HepG2 (cell line): ENCODE data around the gene RERE. TPM values are rescaled to one million over a fixed set of nuclear protein-coding genes. Genes with fewer than 3 reads are reported as not detected.

Source experiments
- ATAC-seq: fragments of 200-7000 bp; cut with Tn5 transposase; 3 replicates; pipeline ENCODE4 v1.9.1; 2020; ENCODE audit warnings: mild to moderate bottlenecking, moderate library complexity
- BruUV-seq: library from RNA; stranded (reverse); fragments of 400-500 nt; replicated peaks from 2 replicates; lab custom pipeline; 2021; lab: Mats Ljungman, UMichigan
- CTCF ChIA-PET: fragments of 300-600 bp; formaldehyde crosslinking; extraction: SDS; loops from one replicate; lab custom pipeline; 2021; ENCODE audit warnings: low total read pairs, inconsistent platforms, low intra/inter-chr PET ratio; lab: Yijun Ruan, JAX
- POLR2A ChIA-PET: fragments of 350-600 bp; sonication (Branson Sonifier 250); formaldehyde crosslinking; loops from one replicate; lab custom pipeline; 2020; ENCODE audit warnings: antibody characterized with exemption, inconsistent platforms; lab: Yijun Ruan, JAX
- DNase-seq: peaks from one replicate; pipeline ENCODE4 v3.0.0-alpha.2; 2015; ENCODE audit warnings: low spot score
- FAIRE-seq: peaks from 3 replicates; lab custom pipeline; 2011; peaks lifted over from hg19 to GRCh38; lab: Jason Lieb, UNC
- H2AFZ ChIP-seq: one replicate; pipeline ENCODE4 v1.6.1; 2011; ENCODE audit warnings: low read length, inconsistent platforms
- H3K27ac ChIP-seq: fragments of 300-600 bp; 3 replicates; pipeline ENCODE4 v1.8.0; 2011; ENCODE audit warnings: mixed run types, mild to moderate bottlenecking, mixed read lengths, low read length, inconsistent platforms; ENCODE audit not compliant: insufficient read depth; ENCODE audit errors: extremely low read length
- H3K27me3 ChIP-seq, 2 experiments: fragments of 200-600 bp in 1 of 2; 2 replicates in 1 of 2; 3 replicates in 1 of 2; pipeline versions ENCODE4 v1.6.0 to v1.8.0; 2011; ENCODE audit warnings: low read length in 2 of 2, mild to moderate bottlenecking in 2 of 2, moderate library complexity in 2 of 2, inconsistent platforms in 1 of 2; ENCODE audit not compliant: insufficient read depth in 2 of 2, control insufficient read depth in 1 of 2
- H3K36me3 ChIP-seq, 2 experiments: fragments of 200-600 bp in 1 of 2; replicated peaks in 1 of 2; 2 replicates in 1 of 2; 3 replicates in 1 of 2; pipeline versions ENCODE4 v1.5.1 to v1.8.0; 2011; ENCODE audit warnings: low read length in 2 of 2, inconsistent platforms in 1 of 2; ENCODE audit not compliant: insufficient read depth in 2 of 2, control insufficient read depth in 1 of 2
- H3K4me1 ChIP-seq: 2 replicates; pipeline ENCODE4 v1.5.1; 2012; ENCODE audit warnings: low read length, inconsistent platforms; ENCODE audit not compliant: insufficient read depth
- H3K4me2 ChIP-seq: 2 replicates; pipeline ENCODE4 v1.6.0; 2011; ENCODE audit warnings: low read depth, low read length, inconsistent platforms
- H3K4me3 ChIP-seq, 3 experiments: fragments of 200-600 bp in 1 of 3; sonication (generic), shearing (Covaris generic) in 1 of 3; replicated peaks in 1 of 3; 2 replicates each; pipeline ENCODE4 v1.5.1; 2011 to 2016; ENCODE audit warnings: low read length in 3 of 3, inconsistent platforms in 2 of 3, low read depth in 2 of 3, mild to moderate bottlenecking in 2 of 3, control low read depth in 1 of 3, mixed read lengths in 1 of 3; ENCODE audit not compliant: insufficient read depth in 1 of 3
- H3K79me2 ChIP-seq: one replicate; pipeline ENCODE4 v1.6.1; 2011; ENCODE audit warnings: low read length, inconsistent platforms; ENCODE audit not compliant: insufficient read depth
- H3K9ac ChIP-seq: 2 replicates; pipeline ENCODE4 v1.6.0; 2011; ENCODE audit warnings: mild to moderate bottlenecking, low read depth, low read length, inconsistent platforms; ENCODE audit not compliant: insufficient read depth
- H3K9me3 ChIP-seq: 2 replicates; pipeline ENCODE4 v1.5.1; 2012; ENCODE audit warnings: mild to moderate bottlenecking, low read length
- H4K20me1 ChIP-seq: 2 replicates; pipeline ENCODE4 v1.6.0; 2011; ENCODE audit warnings: inconsistent platforms, mild to moderate bottlenecking, low read length, moderate library complexity; ENCODE audit not compliant: insufficient read depth
- PITX1 ChIP-seq: sonication (generic); formaldehyde crosslinking; IDR thresholded peaks from 2 replicates; pipeline ENCODE4 v1.5.1; 2020; ENCODE audit warnings: mild to moderate bottlenecking, missing genetic modification reagents
- SIN3A ChIP-seq: IDR thresholded peaks from 2 replicates; pipeline ENCODE4 v1.6.1; 2011; ENCODE audit warnings: low read depth, mild to moderate bottlenecking, control low read depth, low read length, borderline replicate concordance
- ZMYM3 ChIP-seq: sonication (generic); formaldehyde crosslinking; IDR thresholded peaks from 2 replicates; pipeline ENCODE4 v1.5.1; 2020; ENCODE audit warnings: mild to moderate bottlenecking, missing genetic modification reagents
- ZNF274 ChIP-seq: sonication (generic); formaldehyde crosslinking; IDR thresholded peaks from 2 replicates; pipeline ENCODE4 v1.5.1; 2020; ENCODE audit warnings: mild to moderate bottlenecking, missing genetic modification reagents
- ZNF329 ChIP-seq: sonication (generic); formaldehyde crosslinking; IDR thresholded peaks from 2 replicates; pipeline ENCODE4 v1.9.0; 2021; ENCODE audit warnings: low read depth, mild to moderate bottlenecking, missing genetic modification reagents
- ZSCAN30 ChIP-seq: sonication (generic); formaldehyde crosslinking; IDR thresholded peaks from 2 replicates; pipeline ENCODE4 v1.5.0; 2020; ENCODE audit warnings: mild to moderate bottlenecking, missing genetic modification reagents
- WGBS: methylation state at CpG from one replicate; pipeline ENCODE4 v1.1.6; 2017; ENCODE audit warnings: low lambda C conversion rate; 5-methylcytosine and 5-hydroxymethylcytosine counted together
- in situ Hi-C: cut with HindIII; loops from 2 replicates; pipeline ENCODE4 v1.10.0; 2017; ENCODE audit warnings: low pct_unique_long_range_greater_than_20kb; ENCODE audit not compliant: extremely low pct_ligation_motif_present
- intact Hi-C: fragments of 100-400 bp; cut with micrococcal nuclease; formaldehyde crosslinking; loops from one replicate; pipeline ENCODE4 v1.10.0; 2022; ENCODE audit not compliant: unreplicated experiment
- polyA plus RNA-seq, 8 experiments: library from polyadenylated mRNA; depleted of rRNA in 3 of 8; stranded (reverse) in 7 of 8; unstranded in 1 of 8; fragments of >200 nt; fragmentation: Illumina TruSeq in 4 of 8; extraction: Trizol in 4 of 8; gene quantifications; 2 replicates each; pipeline versions ENCODE4 v1.2.1 to v1.2.3, GENCODE V29; 2011 to 2016; ENCODE audit warnings: low read depth in 4 of 8, missing spikeins in 1 of 8, mixed read lengths in 1 of 8; ENCODE audit not compliant: insufficient read depth in 1 of 8
- total RNA-seq, 5 experiments: library from RNA; depleted of rRNA; stranded (reverse); fragments of >200 nt; fragmentation: Illumina TruSeq; extraction: Trizol; gene quantifications; 2 replicates each; pipeline ENCODE4 v1.2.3, GENCODE V29; 2016; ENCODE audit warnings: low read depth in 1 of 5
- TF ChIP-seq, protein P1 (sequence below), 2 experiments: sonication (generic) in 1 of 2; formaldehyde crosslinking in 1 of 2; IDR thresholded peaks; 2 replicates each; pipeline versions ENCODE4 v1.6.1 to v1.9.0; 2014 to 2022; ENCODE audit warnings: antibody characterized with exemption in 1 of 2, borderline replicate concordance in 1 of 2, inconsistent platforms in 1 of 2, low read depth in 1 of 2, missing genetic modification reagents in 1 of 2
- TF ChIP-seq, protein P2 (sequence below): sonication (generic); formaldehyde crosslinking; conservative IDR thresholded peaks from 2 replicates; pipeline ENCODE4 v1.5.0; 2020; ENCODE audit warnings: missing genetic modification reagents
- TF ChIP-seq, protein P3 (sequence below): sonication (generic); formaldehyde crosslinking; IDR thresholded peaks from 2 replicates; pipeline ENCODE4 v1.5.1; 2020; ENCODE audit warnings: mild to moderate bottlenecking, missing genetic modification reagents, moderate library complexity

RERE gene
- total and polyA plus RNA-seq, 2 of the 13 experiments (the other 11 are each of a cell fraction or from before 2014, with no cell fraction given), result 18.3 to 21.9 TPM

DNA sequence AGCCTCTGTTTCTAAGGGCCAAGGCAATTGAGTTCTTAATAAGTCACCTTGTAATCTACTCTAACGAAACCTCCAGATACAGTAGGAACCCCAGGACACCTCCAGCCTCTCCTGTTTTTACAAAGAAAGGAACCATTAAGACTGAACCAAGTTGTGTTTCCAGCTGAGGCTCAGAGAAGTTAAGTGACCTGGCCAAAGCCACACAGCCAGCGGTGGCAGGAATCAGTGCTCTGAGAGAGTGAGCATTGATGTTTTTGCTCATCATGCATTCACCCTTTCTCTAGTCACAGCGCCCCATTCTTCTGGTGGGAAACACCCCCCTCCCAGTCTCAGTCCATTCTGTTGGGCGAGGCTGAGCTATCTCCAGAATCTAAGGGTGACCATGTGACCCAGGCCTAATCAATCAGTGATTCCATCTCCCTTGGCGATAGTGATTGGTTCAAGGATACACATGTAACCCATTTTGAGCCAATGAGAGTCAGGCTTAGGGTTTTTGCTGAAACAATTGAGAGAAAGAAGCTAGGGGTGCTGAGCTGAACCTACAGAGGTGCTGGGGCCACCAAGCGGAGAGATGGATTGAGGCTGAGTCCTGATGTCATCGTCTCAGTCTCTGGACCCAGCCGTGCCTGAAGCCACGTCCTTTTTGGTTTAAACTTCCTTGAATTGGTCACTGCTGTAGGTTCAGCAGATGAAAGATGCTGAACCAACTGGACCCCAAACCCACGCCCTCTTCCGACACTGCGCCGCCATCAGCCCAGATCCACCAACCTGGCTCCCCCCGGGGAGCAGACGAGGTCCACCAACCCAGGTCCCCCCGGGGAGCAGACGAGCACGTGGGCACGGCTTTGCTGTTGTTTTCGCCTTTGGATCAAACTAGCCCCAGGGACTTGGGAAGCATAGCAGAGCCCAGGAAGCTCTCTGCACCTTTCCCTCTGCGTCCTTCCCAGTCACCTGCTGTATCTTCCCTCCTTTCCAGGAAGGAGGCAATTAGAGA is 28.0 kb upstream of the RERE start:
- 73% methylated on average over 19 of the region's 21 CpGs for WGBS
- intact Hi-C loops, result loop anchor here (5.0 kb wide), 1 partner anchor 283 kb away; no protein-coding TSS in a partner anchor
- ChIA-PET CTCF (no interaction called here), POLR2A (interaction anchor here (0.9 kb wide), 1 partner anchor 23 kb away, joined by 3 read pairs; no protein-coding TSS in a partner anchor)
- in situ Hi-C loops, result loop anchor here (25.0 kb wide), 1 partner anchor 283 kb away; no protein-coding TSS in a partner anchor
- Histone ChIP-seq H4K20me1 (no peaks in the 10 kb centered on the region), H3K9ac (peak overlapping the region; percentile 31; the same call in 1 of the 2 replicates), H3K27ac (no peak overlapping the region), H3K36me3 (no peaks in the 10 kb centered on the region), H3K4me3 (0 out of 6 replicates have a peak overlapping the region, but pooled peaks of 1 of the 3 experiments have one; percentile 42), H3K27me3 (0 out of 5 replicates have a peak, but pooled peaks cover 0 to 3% of the 10 kb centered on the region in 2 experiments), H3K4me1 (peaks cover 66% of the 10 kb centered on the region), H3K9me3 (no peaks in the 10 kb centered on the region), H3K4me2 (peak overlapping the region; percentile 66; the same call in 1 of the 2 replicates), H2AFZ (no peak overlapping the region), H3K79me2 (no peaks in the 10 kb centered on the region)
- DNase-seq (no peak), ATAC-seq (no peak), FAIRE-seq (no peak)
- no TSS peak for BruUV-seq
- TF ChIP-seq PITX1 (CRISPR knock-in tag) (no peak), ZNF329 (peak; percentile 87), ZMYM3 (peak; percentile 37; the same call in 1 of the 2 replicates), SIN3A (no peak), ZNF274 (CRISPR knock-in tag) (no peak), ZSCAN30 (CRISPR knock-in tag) (no peak)
- TF ChIP-seq, protein P1, sequence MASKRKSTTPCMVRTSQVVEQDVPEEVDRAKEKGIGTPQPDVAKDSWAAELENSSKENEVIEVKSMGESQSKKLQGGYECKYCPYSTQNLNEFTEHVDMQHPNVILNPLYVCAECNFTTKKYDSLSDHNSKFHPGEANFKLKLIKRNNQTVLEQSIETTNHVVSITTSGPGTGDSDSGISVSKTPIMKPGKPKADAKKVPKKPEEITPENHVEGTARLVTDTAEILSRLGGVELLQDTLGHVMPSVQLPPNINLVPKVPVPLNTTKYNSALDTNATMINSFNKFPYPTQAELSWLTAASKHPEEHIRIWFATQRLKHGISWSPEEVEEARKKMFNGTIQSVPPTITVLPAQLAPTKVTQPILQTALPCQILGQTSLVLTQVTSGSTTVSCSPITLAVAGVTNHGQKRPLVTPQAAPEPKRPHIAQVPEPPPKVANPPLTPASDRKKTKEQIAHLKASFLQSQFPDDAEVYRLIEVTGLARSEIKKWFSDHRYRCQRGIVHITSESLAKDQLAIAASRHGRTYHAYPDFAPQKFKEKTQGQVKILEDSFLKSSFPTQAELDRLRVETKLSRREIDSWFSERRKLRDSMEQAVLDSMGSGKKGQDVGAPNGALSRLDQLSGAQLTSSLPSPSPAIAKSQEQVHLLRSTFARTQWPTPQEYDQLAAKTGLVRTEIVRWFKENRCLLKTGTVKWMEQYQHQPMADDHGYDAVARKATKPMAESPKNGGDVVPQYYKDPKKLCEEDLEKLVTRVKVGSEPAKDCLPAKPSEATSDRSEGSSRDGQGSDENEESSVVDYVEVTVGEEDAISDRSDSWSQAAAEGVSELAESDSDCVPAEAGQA (IDR thresholded peaks at IDR 0.05; ENCODE audit: low read depth), result no peak
- TF ChIP-seq, protein P1 (CRISPR knock-in tag; IDR thresholded peaks at IDR 0.05; ENCODE audit: borderline replicate concordance), result no peak
- TF ChIP-seq, protein P2, sequence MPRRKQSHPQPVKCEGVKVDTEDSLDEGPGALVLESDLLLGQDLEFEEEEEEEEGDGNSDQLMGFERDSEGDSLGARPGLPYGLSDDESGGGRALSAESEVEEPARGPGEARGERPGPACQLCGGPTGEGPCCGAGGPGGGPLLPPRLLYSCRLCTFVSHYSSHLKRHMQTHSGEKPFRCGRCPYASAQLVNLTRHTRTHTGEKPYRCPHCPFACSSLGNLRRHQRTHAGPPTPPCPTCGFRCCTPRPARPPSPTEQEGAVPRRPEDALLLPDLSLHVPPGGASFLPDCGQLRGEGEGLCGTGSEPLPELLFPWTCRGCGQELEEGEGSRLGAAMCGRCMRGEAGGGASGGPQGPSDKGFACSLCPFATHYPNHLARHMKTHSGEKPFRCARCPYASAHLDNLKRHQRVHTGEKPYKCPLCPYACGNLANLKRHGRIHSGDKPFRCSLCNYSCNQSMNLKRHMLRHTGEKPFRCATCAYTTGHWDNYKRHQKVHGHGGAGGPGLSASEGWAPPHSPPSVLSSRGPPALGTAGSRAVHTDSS (CRISPR knock-in tag), result no peak
- TF ChIP-seq, protein P3, sequence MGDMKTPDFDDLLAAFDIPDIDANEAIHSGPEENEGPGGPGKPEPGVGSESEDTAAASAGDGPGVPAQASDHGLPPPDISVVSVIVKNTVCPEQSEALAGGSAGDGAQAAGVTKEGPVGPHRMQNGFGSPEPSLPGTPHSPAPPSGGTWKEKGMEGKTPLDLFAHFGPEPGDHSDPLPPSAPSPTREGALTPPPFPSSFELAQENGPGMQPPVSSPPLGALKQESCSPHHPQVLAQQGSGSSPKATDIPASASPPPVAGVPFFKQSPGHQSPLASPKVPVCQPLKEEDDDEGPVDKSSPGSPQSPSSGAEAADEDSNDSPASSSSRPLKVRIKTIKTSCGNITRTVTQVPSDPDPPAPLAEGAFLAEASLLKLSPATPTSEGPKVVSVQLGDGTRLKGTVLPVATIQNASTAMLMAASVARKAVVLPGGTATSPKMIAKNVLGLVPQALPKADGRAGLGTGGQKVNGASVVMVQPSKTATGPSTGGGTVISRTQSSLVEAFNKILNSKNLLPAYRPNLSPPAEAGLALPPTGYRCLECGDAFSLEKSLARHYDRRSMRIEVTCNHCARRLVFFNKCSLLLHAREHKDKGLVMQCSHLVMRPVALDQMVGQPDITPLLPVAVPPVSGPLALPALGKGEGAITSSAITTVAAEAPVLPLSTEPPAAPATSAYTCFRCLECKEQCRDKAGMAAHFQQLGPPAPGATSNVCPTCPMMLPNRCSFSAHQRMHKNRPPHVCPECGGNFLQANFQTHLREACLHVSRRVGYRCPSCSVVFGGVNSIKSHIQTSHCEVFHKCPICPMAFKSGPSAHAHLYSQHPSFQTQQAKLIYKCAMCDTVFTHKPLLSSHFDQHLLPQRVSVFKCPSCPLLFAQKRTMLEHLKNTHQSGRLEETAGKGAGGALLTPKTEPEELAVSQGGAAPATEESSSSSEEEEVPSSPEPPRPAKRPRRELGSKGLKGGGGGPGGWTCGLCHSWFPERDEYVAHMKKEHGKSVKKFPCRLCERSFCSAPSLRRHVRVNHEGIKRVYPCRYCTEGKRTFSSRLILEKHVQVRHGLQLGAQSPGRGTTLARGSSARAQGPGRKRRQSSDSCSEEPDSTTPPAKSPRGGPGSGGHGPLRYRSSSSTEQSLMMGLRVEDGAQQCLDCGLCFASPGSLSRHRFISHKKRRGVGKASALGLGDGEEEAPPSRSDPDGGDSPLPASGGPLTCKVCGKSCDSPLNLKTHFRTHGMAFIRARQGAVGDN (CRISPR knock-in tag), result peak; percentile 19; the same call in 1 of the 2 replicates
